Posterior cingulate gyrus (tissue), 11 donors: ENCODE measurements around the gene BOC.
"Not testable (repeated sequence)": the region's sequence is repeated elsewhere in the genome, so short reads cannot be mapped to it uniquely, and the experiment has no call there.

Experiments used
- DNase-seq, 10 donors: peaks; one replicate each; pipeline versions ENCODE4 v3.0.0 to v3.0.0-alpha.2; 2020 to 2021; ENCODE audit warnings: mixed read lengths in 3 of 10
- intact Hi-C: fragments of 100-400 bp; cut with DNase I; formaldehyde crosslinking; loops from one replicate; pipeline ENCODE4 v1.15.1; 2023

Gene BOC, protein sequence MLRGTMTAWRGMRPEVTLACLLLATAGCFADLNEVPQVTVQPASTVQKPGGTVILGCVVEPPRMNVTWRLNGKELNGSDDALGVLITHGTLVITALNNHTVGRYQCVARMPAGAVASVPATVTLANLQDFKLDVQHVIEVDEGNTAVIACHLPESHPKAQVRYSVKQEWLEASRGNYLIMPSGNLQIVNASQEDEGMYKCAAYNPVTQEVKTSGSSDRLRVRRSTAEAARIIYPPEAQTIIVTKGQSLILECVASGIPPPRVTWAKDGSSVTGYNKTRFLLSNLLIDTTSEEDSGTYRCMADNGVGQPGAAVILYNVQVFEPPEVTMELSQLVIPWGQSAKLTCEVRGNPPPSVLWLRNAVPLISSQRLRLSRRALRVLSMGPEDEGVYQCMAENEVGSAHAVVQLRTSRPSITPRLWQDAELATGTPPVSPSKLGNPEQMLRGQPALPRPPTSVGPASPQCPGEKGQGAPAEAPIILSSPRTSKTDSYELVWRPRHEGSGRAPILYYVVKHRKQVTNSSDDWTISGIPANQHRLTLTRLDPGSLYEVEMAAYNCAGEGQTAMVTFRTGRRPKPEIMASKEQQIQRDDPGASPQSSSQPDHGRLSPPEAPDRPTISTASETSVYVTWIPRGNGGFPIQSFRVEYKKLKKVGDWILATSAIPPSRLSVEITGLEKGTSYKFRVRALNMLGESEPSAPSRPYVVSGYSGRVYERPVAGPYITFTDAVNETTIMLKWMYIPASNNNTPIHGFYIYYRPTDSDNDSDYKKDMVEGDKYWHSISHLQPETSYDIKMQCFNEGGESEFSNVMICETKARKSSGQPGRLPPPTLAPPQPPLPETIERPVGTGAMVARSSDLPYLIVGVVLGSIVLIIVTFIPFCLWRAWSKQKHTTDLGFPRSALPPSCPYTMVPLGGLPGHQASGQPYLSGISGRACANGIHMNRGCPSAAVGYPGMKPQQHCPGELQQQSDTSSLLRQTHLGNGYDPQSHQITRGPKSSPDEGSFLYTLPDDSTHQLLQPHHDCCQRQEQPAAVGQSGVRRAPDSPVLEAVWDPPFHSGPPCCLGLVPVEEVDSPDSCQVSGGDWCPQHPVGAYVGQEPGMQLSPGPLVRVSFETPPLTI

DNA sequence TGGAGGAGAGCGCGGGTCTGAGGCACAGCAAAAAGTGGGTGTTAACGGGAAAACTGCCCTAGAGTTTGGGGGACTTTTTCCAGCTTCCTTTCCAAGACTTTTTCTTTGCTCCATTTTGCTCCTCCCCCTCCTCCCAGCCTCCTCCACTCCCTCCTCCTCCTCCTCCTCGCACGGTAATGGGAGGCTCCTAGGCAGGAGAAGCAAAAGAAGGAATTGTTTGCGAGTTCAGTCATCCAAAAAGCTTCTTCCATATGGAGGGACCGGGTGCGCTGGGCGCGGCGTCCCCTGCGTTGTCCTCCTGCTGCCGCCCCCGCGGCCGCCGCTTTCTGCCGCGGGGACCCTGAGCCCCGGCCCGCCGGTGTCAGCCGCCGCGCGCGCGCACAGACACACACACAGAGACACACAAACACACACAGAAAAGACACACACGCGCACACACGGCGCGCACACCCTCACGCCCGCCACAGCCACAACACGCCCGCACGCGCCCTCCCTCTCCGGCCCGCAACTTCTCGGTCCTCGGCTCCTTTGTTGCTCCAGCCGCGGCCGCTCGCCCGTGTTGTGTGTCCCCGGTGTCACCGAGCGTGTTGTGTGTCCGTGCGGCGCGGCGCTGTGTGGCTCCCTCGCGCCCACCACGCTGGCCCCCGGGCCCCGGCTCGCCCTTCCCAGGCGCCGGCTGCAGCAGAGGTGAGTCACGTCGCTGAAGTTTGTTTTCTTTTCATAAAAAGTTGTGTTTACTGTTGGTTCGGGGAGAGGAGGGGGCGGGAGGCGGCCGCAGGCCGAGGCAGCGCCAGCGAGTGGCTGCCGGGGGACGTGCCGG, at the start of gene BOC:
BOC (plus strand) TSS at position 228 of the 820 bp plus-strand sequence. CDS start 38,246 bp downstream, outside the sequence.
- intact Hi-C loops, result loop anchor here (5.0 kb wide), 1 partner anchor 66 kb away; no protein-coding TSS in a partner anchor
- DNase-seq, result peak in 3 of 10 donors; percentile 18 to 86 (median 86)

DNA sequence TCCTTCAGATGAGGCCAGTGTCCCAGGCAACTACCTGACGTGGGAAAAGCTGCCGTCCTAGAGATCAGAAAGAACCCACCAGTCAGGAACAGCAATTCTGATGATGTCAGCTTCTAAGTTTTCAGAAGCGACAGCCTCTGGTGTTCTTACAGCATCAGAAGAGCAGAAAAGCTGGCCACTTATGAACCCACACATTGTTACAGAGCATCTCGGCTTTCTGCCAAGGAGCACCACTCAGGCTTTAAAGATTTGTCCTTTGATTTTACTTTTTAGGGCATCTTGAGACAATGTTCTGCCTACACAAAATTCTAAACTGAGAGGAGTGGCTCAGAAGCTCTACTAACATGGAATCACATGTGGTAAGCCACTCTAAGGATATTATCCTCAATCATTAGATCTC, 49.7 kb upstream of the BOC start:
- intact Hi-C loops, result no loop called here
- DNase-seq, result no peak

DNA sequence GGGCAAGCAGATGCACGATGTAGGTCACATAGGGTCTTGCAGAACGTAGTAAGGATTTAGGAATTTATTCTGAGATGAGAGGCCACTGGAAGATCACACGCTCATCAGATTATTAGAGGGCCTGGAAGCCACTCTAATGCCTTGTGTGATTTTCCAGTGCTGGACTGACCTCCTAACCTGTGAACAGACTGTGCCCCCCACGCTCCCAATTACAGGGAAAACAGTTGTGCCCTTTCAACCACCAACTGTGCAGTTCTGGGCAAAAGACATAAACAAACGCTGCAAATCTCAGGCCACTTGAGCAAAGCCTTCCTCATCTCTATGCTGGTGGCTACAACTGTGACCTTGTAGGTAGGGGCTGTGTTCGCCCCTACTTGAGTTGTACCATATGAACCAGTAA, 48.2 kb upstream of the BOC start:
- no peak for DNase-seq
- intact Hi-C loops, result no loop called here

DNA sequence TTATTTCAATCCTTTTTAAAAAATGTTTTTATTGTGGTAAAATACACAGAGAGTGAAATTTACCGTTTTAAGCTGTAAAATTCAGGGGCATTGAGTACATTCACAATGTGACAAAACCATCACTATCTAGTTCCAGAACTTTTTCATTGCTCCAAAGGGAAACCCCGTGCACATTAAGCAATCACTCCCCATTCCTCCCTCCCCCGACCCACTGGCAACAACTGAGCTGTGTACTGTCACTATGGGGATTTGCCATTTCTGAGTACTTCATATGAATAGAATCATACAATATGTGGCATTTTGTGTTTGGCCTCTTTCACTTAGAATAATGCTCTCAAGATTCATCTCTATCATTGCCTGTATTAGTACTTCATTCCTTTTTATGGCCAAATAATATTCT, 45.5 kb upstream of the BOC start:
- intact Hi-C loops, result no loop called here
- no peak for DNase-seq

DNA sequence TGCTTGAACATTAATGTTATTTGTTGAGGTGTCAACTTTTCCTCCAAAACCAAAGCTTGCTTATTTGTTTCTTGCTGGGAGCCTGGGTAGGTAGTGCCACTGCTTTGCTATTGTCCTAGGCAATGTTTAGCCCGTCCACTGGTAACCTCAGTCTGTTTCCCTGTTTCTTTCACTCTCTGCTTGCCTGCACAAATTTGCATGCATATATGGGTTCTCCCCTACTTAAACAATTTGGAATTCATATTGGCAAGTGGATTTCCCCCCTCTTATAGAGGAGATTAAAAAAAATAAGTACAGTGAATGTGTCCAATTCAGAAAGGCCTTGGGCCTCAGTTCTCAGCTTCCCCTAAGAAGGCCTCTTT, 45.0 kb upstream of the BOC start:
- DNase-seq, result no peak
- intact Hi-C loops, result no loop called here

DNA sequence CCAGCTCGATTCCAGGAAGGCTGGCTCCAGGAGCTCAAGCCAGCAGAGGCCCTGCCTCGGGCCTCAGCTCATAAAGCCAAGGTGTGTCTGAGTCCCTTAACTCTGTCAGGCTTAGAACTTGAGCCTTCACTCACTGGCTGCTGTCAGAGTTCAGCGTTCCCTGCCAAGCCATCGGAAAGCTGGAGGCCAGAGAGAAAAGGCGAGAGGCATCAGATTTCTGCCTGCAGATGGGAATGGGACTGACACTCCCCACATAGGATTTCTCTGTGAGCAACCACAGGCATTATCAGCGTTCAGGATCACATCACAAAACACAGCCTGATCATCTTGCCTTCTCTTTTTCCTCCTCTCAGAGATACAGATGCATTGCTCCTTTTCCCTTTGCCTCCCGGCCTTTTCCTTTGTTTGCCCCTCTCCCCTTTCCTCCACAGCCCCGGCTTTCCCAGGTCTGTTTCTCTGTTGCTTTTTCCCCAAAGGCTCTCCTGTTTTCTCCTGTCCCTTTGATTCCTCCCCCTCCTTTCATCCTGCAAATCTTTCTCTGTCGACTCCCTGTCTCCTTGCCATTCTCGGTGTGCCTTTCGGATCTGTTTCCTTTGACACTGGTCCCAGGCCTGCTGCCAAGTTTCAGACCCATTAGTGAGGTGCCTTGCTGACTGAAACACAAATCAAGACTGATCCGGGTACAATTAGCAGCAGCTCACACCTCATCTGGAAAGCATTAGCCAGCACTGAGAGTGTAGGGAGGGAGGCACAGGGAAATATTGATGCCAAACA, 44.5 kb upstream of the BOC start:
- peak in 7 of 10 donors; percentile 9 to 42 (median 15) for DNase-seq
- intact Hi-C loops, result no loop called here

DNA sequence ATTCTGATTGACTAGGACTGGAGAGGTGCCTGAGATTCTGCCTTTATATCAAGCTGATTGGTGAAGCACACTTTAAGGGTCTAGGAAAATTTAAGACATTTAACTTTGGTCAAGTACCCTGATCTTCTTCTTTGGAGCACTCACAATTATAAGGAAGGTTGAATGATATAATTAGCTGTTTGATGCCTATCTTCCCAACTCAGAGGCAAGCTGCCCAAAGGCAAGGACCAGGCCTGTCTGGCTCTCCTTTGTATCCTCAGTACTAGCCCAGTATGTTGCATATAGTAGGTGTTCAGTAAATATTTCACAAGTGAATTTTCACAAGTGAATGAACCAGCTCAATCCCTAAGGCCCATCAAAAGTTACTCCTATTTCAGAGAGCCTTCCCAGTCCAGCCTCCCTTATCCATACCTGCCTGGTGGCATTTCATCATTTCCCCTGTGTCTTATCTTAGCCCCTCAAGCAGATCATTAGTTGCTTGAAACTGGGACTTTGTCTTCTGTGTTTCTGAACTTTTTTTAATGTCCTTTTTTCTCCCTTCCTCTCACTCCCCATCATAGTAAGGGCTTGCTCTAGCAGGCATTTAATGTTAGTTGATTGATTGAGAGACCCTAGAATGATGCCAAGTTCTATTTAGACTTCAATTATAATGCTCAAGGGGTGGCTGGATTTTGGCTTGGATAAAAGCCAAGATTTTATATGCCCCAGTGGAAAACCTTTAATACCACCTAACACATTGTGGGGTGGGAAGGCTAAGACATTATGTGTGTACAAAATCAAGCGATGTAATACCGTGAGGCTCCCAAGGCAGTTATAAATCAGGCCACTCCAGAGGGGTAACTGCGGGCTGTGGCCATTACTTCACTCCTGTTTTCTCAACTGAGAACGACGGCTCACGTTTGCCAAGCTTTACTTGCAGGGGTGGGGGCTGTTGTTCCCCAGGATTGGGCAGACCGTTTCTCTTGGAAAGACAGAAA, 43.2 kb upstream of the BOC start:
- DNase-seq, result no peak
- intact Hi-C loops, result no loop called here

DNA sequence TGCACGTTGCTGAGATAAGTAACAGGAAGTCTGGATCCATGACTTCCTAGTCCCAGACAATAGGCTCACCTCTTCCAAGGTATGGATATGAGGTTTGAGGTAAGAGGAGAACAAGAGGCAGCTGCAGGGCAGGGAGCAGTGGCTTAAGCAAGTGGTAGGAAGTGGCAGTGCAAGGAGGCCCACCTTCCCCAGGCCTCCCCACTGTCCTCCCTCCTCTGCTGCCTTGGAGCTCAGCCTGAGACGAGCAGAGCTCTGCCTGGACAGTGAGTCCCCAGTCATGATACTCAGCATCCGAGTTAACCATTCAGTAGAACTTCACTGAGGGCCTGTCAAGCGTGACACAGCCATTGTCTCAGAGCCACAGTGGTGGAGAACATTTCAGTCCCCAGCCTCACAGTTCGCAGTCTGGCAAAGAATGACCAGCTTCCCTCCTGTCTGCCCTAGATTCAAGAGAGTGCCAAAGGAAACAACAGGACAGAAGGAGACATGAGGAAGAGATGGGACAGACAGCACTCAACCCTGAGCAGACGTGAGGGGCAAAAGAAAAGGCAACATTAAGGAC, 41.4 kb upstream of the BOC start:
- DNase-seq, result no peak
- intact Hi-C loops, result no loop called here

DNA sequence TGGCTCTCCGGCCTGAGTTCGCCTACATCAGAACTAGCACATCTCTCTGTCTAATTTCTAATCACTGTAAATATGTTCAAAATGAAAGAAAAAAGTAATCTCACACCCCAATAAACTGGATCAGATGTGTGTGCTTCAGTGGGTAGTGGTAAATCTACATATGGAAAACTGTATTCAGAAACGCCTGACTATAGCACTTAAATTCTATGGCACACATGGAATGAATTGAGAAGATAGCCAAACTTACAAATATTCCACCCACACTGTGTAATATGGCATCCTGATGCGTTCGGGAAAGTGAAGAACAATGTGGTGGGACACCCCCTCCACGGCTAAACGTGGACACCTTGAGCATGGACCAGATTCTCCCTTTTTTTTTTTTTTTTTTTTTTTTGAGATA, 40.6 kb upstream of the BOC start:
- intact Hi-C loops, result no loop called here
- no peak for DNase-seq

DNA sequence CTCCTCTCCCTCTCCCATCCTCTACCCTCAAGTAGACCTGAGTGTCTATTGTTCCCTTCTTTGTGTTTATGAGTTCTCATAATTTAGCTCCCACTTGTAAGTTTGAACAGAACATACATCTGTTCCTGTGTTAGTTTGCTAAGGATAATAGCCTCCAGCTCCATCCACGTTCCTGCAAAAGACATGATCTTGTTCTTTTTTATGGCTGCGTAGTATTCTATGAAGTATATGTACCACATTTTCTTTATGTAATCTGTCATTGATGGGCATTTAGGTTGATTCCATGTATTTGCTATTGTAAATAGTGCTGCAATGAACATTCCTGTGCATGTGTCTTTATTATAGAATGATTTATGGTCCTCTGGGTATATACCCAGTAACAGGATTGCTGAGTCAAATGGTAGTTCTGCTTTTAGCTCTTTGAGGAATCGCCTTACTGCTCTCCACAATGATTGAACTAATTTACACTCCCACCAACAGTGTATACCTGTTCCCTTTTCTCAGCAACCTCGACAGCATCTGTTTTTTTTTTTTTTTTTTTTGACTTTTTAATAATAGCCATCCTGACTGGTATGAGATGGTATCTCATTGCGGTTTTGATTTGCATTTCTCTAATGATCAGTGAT, 39.6 kb upstream of the BOC start:
- intact Hi-C loops, DNase-seq: not testable (repeated sequence)

DNA sequence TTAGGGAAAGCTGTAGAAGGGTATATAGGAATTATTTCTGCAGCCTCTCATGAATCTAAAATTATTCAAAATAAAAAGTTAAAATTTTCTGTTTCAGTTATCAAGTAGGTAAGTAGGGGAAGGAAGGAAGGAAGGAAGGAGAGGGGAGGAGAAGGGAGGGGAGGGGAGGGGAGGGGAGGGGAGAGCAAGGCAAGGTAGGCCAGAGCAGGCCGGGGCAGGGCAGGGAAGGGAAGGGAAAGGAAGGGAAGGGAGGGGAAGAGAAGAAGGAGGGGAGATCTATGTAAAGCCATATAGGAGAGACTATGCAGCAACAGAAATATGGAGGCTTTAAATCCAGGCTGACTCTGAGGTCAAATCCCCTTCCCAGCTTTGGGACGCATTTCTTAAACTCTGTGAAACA, 38.3 kb upstream of the BOC start:
- DNase-seq, result no peak
- intact Hi-C loops, result no loop called here

DNA sequence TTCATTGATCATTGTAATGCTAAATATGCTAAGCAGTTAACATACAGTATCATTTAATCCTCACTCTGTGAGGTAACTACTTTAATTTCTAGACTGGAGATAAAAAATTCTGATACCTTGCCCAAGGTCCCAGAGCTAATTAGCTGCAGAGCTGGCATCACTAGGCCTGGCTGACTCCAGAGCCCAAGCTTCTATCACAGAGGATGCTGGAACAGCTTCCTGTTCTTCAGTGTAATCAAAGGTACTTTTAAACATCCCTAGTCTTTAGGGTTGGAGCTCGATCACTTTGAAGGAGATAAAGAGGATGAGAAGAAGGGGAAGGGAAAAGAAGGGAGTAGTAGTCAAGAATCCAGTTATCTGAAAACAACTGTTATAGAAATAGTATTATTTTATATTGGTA, 37.1 kb upstream of the BOC start:
- intact Hi-C loops, result no loop called here
- no peak for DNase-seq

DNA sequence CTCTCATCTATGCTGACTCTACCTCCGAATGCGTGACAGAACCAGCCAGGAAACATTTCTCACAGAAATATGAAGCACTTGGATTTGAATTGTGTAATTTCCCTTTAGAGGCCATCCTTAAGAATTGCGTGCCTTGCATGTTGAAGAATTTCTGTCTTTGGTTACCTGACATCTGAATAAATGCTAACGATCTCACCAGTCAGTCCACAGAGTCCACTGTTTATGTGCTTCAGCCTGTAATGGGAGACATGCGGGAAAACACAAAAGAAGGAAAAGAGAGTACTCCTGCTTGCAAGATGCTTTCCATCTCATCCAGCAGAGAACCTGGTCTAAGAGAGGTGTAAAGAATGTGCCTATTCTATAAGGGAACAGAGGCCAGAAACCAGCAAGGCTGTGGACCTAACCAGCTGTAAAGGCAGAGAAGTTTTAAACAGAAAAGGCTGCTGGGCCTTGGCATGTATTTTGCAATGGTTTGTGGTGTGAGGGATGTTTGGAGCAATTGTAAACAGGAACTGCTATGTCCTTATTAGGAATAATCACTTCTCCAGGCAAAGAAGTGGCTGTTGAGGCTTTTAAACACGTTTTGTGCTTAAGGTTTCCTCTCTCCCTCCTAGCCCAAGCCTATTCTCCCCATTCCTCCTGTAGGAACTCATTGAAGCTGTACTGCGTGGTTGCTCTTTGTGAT, 36.4 kb upstream of the BOC start:
- intact Hi-C loops, result no loop called here
- DNase-seq, result no peak

DNA sequence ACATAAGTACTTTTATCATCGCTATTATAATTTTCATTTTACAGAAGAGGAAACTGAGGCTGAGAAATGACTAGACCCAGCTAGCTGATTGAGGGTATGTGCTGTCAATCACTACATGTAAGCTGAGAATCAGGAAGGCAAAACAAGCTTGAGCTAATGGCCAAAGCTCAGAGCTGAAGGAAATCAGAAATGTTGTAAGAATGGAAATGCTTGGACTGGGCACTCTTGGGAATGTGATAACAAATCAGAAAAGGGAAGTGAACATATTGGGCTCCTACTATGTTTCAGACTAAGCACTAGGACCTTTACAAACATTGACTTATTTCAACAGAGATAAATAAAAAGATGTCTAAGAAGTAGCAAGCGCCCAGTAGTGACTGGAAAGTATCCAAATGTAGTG, 33.8 kb upstream of the BOC start:
- no peak for DNase-seq
- intact Hi-C loops, result no loop called here

DNA sequence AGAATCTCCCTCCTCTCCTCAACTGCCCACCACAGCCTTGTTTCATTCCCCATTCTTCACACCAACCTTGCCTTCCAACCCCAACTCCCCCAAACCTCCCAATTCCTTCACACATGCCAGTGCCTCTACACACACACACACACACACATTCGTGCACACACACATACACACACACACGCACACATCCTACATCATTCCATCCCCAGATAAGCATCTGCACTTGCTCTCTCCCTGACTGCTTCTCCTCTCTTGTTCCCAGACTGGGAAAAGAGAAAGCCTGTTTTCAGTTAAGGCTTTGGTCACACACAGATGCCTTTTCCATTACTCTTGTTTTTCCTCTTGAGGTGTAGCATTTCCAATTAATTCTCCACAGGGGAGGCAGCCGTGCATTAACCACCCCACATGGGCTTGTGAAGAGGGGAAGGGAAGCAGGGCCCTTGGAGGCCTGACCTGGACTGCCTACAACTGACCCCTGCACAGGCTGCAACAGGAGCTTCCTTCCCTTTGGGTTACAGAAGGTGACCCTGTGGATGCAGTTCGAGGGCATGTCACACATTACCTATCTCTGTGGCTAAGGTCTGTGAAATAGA, 32.0 kb upstream of the BOC start:
- DNase-seq, result no peak
- intact Hi-C loops, result no loop called here

DNA sequence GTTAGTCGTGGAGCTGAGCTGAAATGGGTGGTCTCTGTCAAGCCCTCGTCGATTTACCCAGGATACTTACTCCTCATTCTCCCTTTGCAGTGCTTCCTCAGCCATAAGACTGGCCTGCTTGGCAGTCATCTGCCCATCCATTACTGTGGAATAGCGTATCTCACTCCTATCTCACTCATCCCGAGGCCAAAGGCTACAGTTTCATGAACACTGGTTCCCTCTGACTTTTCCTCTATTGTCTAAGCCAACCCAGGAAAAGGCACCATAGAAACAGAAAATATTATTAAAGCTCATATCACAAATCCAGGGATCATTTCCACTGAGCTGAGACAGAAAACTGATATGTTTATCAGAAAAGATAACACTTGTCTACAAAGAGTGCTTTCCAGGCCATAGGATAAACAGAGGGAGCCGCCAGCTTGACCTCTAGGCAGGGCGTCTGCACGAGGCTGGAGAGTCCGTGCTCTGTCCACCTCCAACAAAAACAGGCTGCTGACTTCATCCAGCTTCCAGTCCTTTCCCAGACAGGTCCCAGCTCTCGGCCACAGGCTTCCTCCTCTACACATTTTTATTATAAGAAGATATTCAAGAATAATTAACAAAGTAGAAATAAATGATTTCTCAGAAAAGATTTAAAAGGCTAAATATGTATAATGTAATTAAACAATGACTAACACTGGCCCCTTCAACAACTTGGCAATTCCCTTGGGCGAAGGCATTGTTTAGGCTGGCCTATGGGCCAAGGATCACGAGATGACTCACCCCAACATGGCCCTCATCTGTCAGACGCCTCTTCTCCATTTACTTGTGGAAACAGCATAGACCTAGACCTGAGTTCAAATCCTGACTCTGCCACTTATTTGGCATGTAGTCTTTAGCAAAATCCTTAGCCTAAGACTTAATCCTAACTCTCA, 27.4 kb upstream of the BOC start:
- no peak for DNase-seq
- intact Hi-C loops, result no loop called here
